ENCODE data around the gene OR52B6. TPM values are rescaled to one million over a fixed set of nuclear protein-coding genes. Genes with fewer than 3 reads are reported as not detected.
"Not testable (repeated sequence)": the region's sequence is repeated elsewhere in the genome, so short reads cannot be mapped to it uniquely, and the experiment has no call there.

The OR52B6 gene
- total RNA-seq, 2 experiments from 2014 or later: not detected

- H3K27ac Mint-ChIP-seq: no peak overlapping the region
- H3K9me3 Mint-ChIP-seq (ENCODE audit: low read depth): no peaks in the 10 kb centered on the region
- CTCF ChIA-PET: no interaction called here
- peaks cover 6% of the 10 kb centered on the region for H3K27me3 Mint-ChIP-seq
- intact Hi-C loops (cut with DNase I, micrococcal nuclease): loop anchor here in 1 of 2 experiments (10.0 kb wide), 1 partner anchor 433 kb away; no protein-coding TSS in a partner anchor
- ATAC-seq (no peak), DNase-seq (no peak)
- H3K36me3 Mint-ChIP-seq (ENCODE audit: low read depth): no peaks in the 10 kb centered on the region
- POLR2A ChIA-PET: no interaction called here
- H3K4me1 Mint-ChIP-seq: no peaks in the 10 kb centered on the region
- no peak overlapping the region for H3K4me3 Mint-ChIP-seq
These were observed 22.9 kb upstream of the OR52B6 start for GRCh38 chr11:5557751-5558150.

DNA sequence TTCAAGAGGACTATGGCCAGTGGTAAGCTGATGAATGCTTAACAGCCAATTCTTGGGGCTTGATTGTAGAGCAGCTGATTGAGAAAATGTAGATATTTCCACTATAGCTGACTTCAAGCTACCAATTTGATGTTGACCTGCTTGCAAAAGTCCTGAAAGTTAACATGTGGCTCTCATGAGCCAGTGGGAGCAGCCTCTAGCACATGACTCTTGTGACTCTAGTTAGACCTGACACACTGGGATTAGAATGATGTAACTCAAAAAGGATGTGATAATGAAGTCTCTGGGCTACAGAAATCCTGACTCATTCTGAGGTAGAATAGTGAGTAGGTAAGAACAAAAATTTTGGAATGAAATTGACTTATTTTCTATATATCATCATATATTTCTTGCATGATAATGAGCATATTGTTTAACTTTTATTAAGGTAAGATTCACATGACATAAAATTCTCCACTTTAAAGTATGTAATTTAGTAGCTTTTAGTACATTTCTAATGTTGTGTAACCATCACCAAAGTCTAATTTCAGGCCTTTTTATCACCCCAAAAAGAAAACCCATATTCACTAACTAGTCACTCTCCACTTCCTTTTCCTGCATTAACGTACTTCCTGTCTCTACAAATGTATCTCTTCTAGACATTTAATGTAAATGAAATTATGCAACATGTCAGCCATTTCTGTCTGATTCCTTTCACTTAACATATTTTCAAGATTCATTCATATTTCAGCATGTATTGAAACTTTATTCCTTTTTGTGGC, 16.2 kb upstream of the OR52B6 start:
- peaks cover 2% of the 10 kb centered on the region for H3K27me3 Mint-ChIP-seq
- no peak overlapping the region for H3K27ac Mint-ChIP-seq
- ATAC-seq: peak; percentile 42
- H3K4me1 Mint-ChIP-seq: peaks cover 6% of the 10 kb centered on the region
- intact Hi-C loops (cut with DNase I, micrococcal nuclease): no loop called here
- CTCF ChIA-PET: interaction anchor here (1.0 kb wide), 1 partner anchor 327 kb away, joined by 4 read pairs; no protein-coding TSS in a partner anchor
- H3K9me3 Mint-ChIP-seq (ENCODE audit: low read depth): peaks cover 2% of the 10 kb centered on the region
- POLR2A ChIA-PET: no interaction called here
- DNase-seq: no peak
- H3K4me3 Mint-ChIP-seq: no peak overlapping the region
- H3K36me3 Mint-ChIP-seq (ENCODE audit: low read depth): no peaks in the 10 kb centered on the region

DNA sequence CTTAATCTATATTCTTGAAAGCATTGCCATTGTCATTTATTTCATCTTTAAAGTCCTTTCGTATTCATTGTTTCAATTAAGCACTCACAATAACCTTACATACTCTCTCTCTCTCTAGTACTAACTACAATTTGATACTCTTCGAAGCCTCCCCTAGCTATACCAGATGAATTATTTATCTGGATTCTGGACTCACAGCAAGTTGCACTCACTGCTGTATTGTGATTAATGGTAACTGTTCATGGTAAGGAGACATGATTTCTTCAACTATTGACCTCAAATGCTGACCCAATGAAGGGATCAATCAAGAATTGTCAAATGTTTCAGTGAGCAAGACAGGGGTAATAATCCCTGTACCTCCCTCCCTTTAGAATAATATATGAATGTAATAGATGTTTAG, 6.0 kb upstream of the OR52B6 start:
- Mint-ChIP-seq H3K4me3 (no peak overlapping the region), H3K27me3 (no peaks in the 10 kb centered on the region), H3K9me3 (ENCODE audit: low read depth) (no peaks in the 10 kb centered on the region), H3K27ac (no peak overlapping the region), H3K4me1 (no peaks in the 10 kb centered on the region), H3K36me3 (ENCODE audit: low read depth) (no peaks in the 10 kb centered on the region)
- intact Hi-C loops (cut with DNase I, micrococcal nuclease): no loop called here
- ATAC-seq (no peak), DNase-seq (no peak)
- POLR2A ChIA-PET: no interaction called here
- CTCF ChIA-PET: no interaction called here

DNA sequence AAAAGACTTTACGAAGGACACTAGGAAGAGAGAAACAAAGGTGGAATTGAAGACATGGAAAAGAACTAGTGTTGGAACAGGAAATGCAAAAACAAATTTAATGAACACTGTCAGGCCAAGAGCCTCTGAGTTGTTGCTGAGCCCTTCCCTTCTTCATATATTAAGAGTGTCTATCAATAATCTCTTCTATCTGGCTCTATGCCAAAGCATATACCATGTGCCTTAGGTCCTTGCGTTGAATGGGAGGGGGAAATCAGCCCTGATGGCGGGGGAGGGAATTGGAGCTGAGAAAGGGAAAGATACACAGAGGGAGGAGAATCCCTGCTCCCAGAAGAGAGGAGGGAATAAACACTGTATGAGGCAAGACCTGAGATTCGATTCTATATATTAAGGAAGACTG, 5.5 kb upstream of the OR52B6 start:
- no peaks in the 10 kb centered on the region for H3K36me3 Mint-ChIP-seq (ENCODE audit: low read depth)
- no peaks in the 10 kb centered on the region for H3K27me3 Mint-ChIP-seq
- ChIA-PET POLR2A (no interaction called here), CTCF (no interaction called here)
- ATAC-seq (no peak), DNase-seq (no peak)
- no peaks in the 10 kb centered on the region for H3K4me1 Mint-ChIP-seq
- intact Hi-C loops (cut with DNase I, micrococcal nuclease): no loop called here
- H3K27ac Mint-ChIP-seq: no peak overlapping the region
- H3K4me3 Mint-ChIP-seq: no peak overlapping the region
- no peaks in the 10 kb centered on the region for H3K9me3 Mint-ChIP-seq (ENCODE audit: low read depth)

DNA sequence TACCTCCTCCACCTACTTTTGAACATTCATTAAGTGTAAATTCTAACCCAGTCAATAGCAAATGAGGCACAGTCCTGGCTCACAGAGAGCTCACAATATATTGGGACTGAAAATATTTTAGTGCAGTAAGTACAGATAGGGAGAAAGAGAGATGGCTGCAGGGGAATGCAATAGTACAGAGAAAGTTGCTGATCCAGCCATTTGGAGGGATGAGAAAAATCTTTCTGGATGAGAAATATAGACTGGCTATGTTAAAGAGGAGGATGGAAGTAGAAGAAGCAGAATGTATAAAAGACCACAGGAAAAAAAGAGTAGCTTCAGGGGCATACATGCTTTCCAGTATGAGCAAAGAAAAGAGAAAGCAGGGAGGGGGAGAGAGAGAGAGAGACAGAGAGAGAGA, 3.6 kb upstream of the OR52B6 start:
- intact Hi-C loops (cut with DNase I, micrococcal nuclease): no loop called here
- Mint-ChIP-seq H3K27ac (no peak overlapping the region), H3K4me3 (no peak overlapping the region), H3K27me3 (no peaks in the 10 kb centered on the region), H3K36me3 (ENCODE audit: low read depth) (no peaks in the 10 kb centered on the region), H3K9me3 (ENCODE audit: low read depth) (no peaks in the 10 kb centered on the region), H3K4me1 (no peaks in the 10 kb centered on the region)
- ATAC-seq: no peak
- CTCF ChIA-PET: no interaction called here
- POLR2A ChIA-PET: no interaction called here
- no peak for DNase-seq

DNA sequence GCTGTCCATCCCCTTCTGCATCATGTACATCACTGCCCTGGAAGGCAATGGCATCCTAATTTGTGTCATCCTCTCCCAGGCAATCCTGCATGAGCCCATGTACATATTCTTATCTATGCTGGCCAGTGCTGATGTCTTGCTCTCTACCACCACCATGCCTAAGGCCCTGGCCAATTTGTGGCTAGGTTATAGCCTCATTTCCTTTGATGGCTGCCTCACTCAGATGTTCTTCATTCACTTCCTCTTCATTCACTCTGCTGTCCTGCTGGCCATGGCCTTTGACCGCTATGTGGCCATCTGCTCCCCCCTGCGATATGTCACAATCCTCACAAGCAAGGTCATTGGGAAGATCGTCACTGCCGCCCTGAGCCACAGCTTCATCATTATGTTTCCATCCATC, 337 bp downstream of the OR52B6 start:
- intact Hi-C loops (cut with DNase I, micrococcal nuclease): no loop called here
- H3K27ac Mint-ChIP-seq: no peak overlapping the region
- H3K4me1 Mint-ChIP-seq: no peaks in the 10 kb centered on the region
- ATAC-seq (no peak), DNase-seq (no peak)
- H3K4me3 Mint-ChIP-seq: no peak overlapping the region
- POLR2A ChIA-PET: no interaction called here
- CTCF ChIA-PET: no interaction called here
- no peaks in the 10 kb centered on the region for H3K27me3 Mint-ChIP-seq
- H3K36me3 Mint-ChIP-seq (ENCODE audit: low read depth): no peaks in the 10 kb centered on the region
- H3K9me3 Mint-ChIP-seq (ENCODE audit: low read depth): no peaks in the 10 kb centered on the region

- intact Hi-C loops (cut with DNase I, micrococcal nuclease); H3K4me1 Mint-ChIP-seq; H3K27me3 Mint-ChIP-seq; H3K9me3 Mint-ChIP-seq (ENCODE audit: low read depth); DNase-seq; H3K36me3 Mint-ChIP-seq (ENCODE audit: low read depth); CTCF ChIA-PET; H3K4me3 Mint-ChIP-seq; H3K27ac Mint-ChIP-seq; ATAC-seq: not testable (repeated sequence)
- POLR2A ChIA-PET: interaction anchor here (0.5 kb wide), 1 partner anchor 1576 kb away, joined by 4 read pairs; no protein-coding TSS in a partner anchor
These were observed 3.8 kb downstream of the OR52B6 start for GRCh38 chr11:5584458-5584857.

DNA sequence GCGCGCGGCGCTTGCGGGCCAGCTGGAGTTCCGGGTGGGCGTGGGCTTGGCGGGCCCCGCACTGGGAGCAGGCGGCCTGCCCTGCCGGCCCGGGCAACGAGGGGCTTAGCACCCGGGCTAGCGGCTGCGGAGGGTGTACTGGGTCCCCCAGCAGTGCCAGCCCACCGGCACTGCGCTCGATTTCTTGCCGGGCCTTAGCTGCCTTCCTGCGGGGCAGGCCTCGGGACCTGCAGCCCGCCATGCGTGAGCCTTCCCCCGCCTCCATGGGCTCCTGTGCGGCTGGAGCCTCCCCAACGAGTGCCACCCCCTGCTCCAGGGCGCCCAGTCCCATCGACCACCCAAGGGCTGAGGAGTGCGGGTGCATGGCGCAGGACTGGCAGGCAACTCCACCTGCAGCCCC, 9.2 kb downstream of the OR52B6 start:
- CTCF ChIA-PET; DNase-seq; H3K4me3 Mint-ChIP-seq; H3K4me1 Mint-ChIP-seq; H3K27me3 Mint-ChIP-seq; intact Hi-C loops (cut with DNase I, micrococcal nuclease); ATAC-seq; H3K27ac Mint-ChIP-seq; H3K9me3 Mint-ChIP-seq (ENCODE audit: low read depth); POLR2A ChIA-PET; H3K36me3 Mint-ChIP-seq (ENCODE audit: low read depth): not testable (repeated sequence)

DNA sequence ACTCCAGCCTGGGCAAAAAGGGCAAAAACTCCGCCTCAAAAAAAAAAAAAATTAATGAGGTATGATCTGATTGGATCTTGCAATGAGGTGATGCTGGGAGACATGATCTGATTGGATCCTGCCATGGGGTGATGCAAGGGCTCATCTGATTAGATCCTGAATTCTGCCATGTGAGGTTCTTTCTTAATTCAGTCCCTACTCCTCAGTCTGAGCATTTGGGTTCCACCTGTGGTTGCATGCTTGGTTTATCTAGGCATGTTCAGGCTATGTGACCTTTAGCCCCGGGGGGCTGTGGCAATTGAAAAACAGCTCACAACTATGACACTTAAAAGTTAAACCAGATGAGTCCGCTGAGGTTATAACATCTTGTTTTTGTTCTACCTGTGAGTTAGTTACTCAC, 10.9 kb downstream of the OR52B6 start:
- DNase-seq (no peak), ATAC-seq (peak; percentile 30)
- Mint-ChIP-seq H3K4me3 (no peak overlapping the region), H3K4me1 (peaks cover 2% of the 10 kb centered on the region), H3K9me3 (ENCODE audit: low read depth) (no peaks in the 10 kb centered on the region), H3K36me3 (ENCODE audit: low read depth) (no peaks in the 10 kb centered on the region), H3K27me3 (peaks cover 2% of the 10 kb centered on the region), H3K27ac (no peak overlapping the region)
- ChIA-PET CTCF (interaction anchor here (0.8 to 2.0 kb wide), 2 partner anchors 9 to 144 kb away, joined by 3 to 8 read pairs; no protein-coding TSS in a partner anchor), POLR2A (no interaction called here)
- intact Hi-C loops (cut with DNase I, micrococcal nuclease): no loop called here

DNA sequence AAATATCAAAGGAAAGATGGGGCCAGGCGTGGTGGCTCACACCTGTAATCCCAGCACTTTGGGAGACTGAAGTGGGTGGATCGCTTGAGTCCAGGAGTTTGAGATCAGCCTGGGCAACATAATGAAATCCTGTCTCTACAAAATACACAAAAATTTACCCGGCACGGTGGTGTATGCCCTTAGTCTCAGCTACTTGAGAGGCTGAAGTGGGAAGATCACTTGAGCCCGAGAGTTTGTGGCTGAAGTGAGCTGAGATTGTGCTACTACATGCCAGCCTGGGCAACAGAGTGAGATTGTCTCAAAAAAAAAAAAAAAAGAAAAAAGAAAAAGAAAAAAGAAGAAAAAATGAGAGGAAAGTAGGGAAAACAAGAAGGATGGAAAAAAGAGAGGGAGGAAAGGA, 11.9 kb downstream of the OR52B6 start:
- intact Hi-C loops (cut with DNase I, micrococcal nuclease): no loop called here
- no peak overlapping the region for H3K4me3 Mint-ChIP-seq
- CTCF ChIA-PET: interaction anchor here (0.7 to 2.0 kb wide), 2 partner anchors 8 to 49 kb away, joined by 3 to 8 read pairs; no protein-coding TSS in a partner anchor
- DNase-seq (no peak), ATAC-seq (no peak)
- no peak overlapping the region for H3K27ac Mint-ChIP-seq
- POLR2A ChIA-PET: no interaction called here
- no peaks in the 10 kb centered on the region for H3K36me3 Mint-ChIP-seq (ENCODE audit: low read depth)
- no peaks in the 10 kb centered on the region for H3K9me3 Mint-ChIP-seq (ENCODE audit: low read depth)
- H3K4me1 Mint-ChIP-seq: peaks cover 6% of the 10 kb centered on the region
- H3K27me3 Mint-ChIP-seq: peaks cover 8% of the 10 kb centered on the region

- DNase-seq (no peak), ATAC-seq (no peak)
- H3K4me1 Mint-ChIP-seq: peaks cover 6% of the 10 kb centered on the region
- no peak overlapping the region for H3K4me3 Mint-ChIP-seq
- peaks cover 11% of the 10 kb centered on the region for H3K27me3 Mint-ChIP-seq
- POLR2A ChIA-PET: no interaction called here
- no peaks in the 10 kb centered on the region for H3K9me3 Mint-ChIP-seq (ENCODE audit: low read depth)
- CTCF ChIA-PET: interaction anchor here (0.7 to 2.0 kb wide), 2 partner anchors 8 to 49 kb away, joined by 3 to 8 read pairs; no protein-coding TSS in a partner anchor
- H3K27ac Mint-ChIP-seq: no peak overlapping the region
- intact Hi-C loops (cut with DNase I, micrococcal nuclease): no loop called here
- H3K36me3 Mint-ChIP-seq (ENCODE audit: low read depth): no peaks in the 10 kb centered on the region
These were observed 12.5 kb downstream of the OR52B6 start for GRCh38 chr11:5593146-5593545.

- no peak for ATAC-seq
- CTCF ChIA-PET: interaction anchor here (0.6 to 1.2 kb wide), 3 partner anchors 10 to 174 kb away, joined by 3 read pairs; no protein-coding TSS in a partner anchor
These were observed 16.0 kb downstream of the OR52B6 start, which contains the start of gene TRIM6 for GRCh38 chr11:5596607-5597201. TSS of gene TRIM6 (plus strand) at chr11:5596637. CDS start at chr11:5596898, 261 bp downstream.

More at GRCh38 chr11:5596607-5597201, 16.0 kb downstream of the OR52B6 start, which contains the start of gene TRIM6:
- POLR2A ChIA-PET: no interaction called here
- intact Hi-C loops (cut with DNase I, micrococcal nuclease): no loop called here
- Mint-ChIP-seq H3K4me3 (peak within 1 kb of the TSS; percentile 69), H3K27ac (peak within 1 kb of the TSS; percentile 29), H3K9me3 (ENCODE audit: low read depth) (no peaks in the 10 kb centered on the region), H3K4me1 (peaks cover 6% of the 10 kb centered on the region), H3K27me3 (peaks cover 15% of the 10 kb centered on the region), H3K36me3 (ENCODE audit: low read depth) (no peaks in the 10 kb centered on the region)
- DNase-seq: peak; percentile 28

All from activated CD4-positive, alpha-beta T cell treated with anti-CD3 and anti-CD28 coated beads for 36 hours (primary cell).